ENCODE results near the gene SKAP1.

DNA sequence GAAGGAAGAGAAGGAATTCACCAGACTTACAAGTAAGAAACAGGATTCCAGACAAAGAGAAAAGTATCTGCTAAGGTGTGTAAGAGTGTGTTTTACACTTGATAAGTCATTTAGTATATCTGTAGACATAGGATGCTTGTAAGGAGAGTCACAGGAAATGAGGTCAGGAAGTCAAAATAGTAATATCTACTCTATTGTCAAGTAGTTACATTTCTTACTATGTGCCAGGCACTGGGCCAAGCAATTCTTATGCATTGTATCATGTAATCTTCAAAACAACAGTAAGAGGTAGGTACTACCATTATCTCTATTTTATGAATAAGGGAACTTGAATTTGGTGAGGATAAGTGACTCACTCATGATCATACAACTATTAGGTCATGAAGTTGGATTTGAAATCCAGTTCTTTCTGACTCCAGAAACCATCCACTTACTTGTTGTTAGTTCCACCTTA, 193.3 kb downstream of the SKAP1 start:
- TF ChIP-seq CTCF (IDR thresholded peaks at IDR 0.05; ENCODE audit: low read length) (no peak), EZH2phosphoT487 (IDR thresholded peaks at IDR 0.05; ENCODE audit: low read length) (no peak), EZH2 (optimal IDR thresholded peaks at IDR 0.05; ENCODE audit: low read depth, low read length) (no peak)
